Measurements from ENCODE around the gene TXNDC11. TPM values are rescaled to one million over a fixed set of nuclear protein-coding genes. Genes with fewer than 3 reads are reported as not detected.
A peak's percentile ranks its signal among the peaks of the same experiment; 100 is the strongest.

The TXNDC11 gene
- total RNA-seq, 1 experiment from 2014 or later = 31.0 TPM

DNA sequence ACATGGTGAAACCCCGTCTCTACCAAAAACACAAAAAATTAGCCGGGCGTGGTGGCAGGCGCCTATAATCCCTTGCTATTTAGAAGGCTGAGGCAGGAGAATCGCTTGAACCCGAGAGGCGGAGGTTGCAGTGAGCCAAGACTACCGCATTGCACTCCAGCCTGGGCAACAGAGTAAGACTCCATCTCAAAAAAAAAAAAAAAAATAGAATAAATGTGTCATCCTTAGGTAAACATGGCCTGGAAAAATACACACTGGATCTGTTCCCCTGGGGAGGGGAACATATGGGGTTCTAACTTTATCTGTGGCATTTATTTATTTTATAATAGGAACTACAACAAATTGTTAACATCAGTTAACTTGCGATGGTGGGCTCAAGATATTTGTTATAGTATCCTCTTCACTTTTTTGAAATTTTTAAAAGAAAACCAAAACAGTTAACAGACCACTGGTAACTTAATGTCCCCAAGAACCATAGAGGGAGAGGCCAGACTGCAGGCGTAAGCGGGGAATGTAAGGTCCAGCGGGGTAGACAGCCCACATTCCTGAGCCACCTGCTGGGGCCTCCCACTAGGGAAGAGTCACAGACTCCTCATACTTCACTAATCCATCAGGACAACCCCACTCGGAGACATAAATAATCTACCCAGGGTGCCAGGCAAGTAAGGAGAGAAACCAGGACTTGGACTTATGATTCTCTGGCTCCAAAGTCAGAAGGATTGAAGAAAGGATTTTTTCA lies 12.5 kb upstream of the TXNDC11 start:
- peak; percentile 5 for DNase-seq (ENCODE audit: low read depth)

- no peak for DNase-seq (ENCODE audit: low read depth)
Measured at GRCh38 chr16:11752856-11753255, 10.2 kb upstream of the TXNDC11 start.

DNA sequence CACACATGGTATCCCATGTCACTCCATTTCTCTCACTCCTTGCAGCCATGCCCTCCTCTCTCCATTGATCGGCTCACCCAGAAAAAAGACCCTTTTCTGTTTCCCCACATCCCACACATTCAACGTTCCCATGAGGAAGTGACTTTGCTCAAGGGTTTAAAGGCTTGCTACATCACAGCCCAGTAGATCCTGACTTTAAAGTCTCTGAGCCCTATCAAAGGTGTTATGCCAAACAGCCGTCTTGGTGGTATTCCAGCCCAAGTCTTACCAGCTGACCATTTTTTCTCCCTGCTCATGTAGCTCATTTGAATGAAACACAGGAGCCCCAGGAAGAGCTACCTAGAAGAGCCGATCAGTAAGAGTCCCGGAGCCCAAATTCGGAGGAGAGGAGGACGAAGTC lies 7.4 kb upstream of the TXNDC11 start:
- no peak for DNase-seq (ENCODE audit: low read depth)

- DNase-seq (ENCODE audit: low read depth) = no peak
Measured at GRCh38 chr16:11748404-11749254, 6.0 kb upstream of the TXNDC11 start.

- no peak for DNase-seq (ENCODE audit: low read depth)
Measured at GRCh38 chr16:11747949-11748403, 5.3 kb upstream of the TXNDC11 start.

DNA sequence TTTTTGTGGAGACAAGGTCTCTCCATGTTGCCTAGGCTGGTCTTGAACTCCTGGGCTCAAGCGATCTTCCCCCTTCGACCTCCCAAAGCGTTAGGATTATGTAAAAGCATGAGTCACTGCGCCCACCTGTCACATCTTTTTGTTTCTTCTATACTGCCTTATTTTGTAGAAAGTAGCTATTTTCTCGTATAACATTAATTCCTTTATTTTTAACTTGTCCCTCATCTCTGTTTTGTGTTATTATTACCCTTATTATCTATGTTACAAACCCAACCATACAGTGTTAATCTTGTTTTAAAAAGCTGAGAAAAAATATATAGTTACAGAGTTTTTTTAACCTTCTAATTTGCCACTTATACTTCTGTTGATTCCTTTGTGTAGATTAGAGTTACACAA lies 1.4 kb upstream of the TXNDC11 start:
- peak; percentile 19 for DNase-seq (ENCODE audit: low read depth)

DNA sequence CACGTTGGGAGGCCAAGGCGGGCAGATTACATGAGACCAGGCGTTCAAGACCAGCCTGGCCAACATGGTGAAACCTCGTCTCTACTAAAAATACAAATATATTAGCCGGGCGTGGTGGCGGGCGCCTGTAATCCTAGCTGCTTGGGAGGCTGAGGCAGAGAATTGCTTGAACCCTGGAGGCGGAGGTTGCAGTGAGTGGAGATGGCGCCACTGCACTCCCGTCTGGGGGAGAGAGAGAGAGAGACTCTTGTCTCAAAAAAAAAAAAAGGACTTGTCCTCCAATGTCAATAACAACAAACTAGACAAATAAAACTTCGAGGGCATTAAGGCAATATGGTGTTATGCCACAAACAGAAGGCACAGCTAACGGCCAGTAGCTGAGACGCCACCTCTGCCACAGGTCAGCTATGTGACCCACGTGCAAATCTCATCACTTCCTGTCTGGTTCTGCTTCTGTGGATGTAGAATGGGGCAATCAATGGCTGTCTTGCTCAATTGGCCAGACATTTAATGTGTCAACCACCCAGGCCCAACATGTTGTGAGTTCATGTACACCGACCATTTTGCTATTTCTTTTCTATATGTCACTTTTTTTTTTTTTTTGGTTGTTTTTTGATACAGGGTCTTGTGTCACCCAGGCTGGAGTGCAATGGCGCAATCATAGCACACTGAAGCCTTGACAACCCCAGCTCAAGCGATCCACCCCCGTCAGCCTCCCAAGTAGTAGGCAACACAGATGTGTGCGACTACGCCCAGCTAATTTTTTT lies 834 bp upstream of the TXNDC11 start:
- peak; percentile 17 for DNase-seq (ENCODE audit: low read depth)

GRCh38 chr16:11742093-11742535 lies 543 bp downstream of the TXNDC11 start:
- peak; percentile 18 for DNase-seq (ENCODE audit: low read depth)

GRCh38 chr16:11740567-11740966 lies 2.1 kb downstream of the TXNDC11 start:
- DNase-seq (ENCODE audit: low read depth) = no peak

GRCh38 chr16:11738742-11739544 lies 3.7 kb downstream of the TXNDC11 start:
- DNase-seq (ENCODE audit: low read depth) = no peak

GRCh38 chr16:11737713-11738112 lies 4.9 kb downstream of the TXNDC11 start:
- no peak for DNase-seq (ENCODE audit: low read depth)

DNA sequence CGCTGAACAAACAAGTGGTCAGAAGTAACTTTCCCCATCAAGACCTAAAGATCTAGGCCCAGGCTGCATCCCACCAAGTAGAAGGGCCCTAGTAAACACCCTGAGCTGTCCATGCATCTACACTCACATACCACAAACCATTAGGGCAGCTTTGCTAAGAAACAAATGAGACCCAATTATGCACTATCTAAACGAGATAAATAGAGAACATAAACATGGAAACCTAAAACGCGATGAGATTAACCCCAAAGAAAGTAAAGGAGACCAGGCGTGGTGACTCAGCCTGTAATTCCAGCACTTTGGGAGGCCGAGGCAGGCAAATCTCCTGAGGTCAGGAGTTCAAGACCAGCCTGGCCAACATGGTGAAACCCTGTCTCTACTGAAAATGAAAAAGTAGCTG lies 5.8 kb downstream of the TXNDC11 start:
- no peak for DNase-seq (ENCODE audit: low read depth)

GRCh38 chr16:11735787-11736186 lies 6.9 kb downstream of the TXNDC11 start:
- DNase-seq (ENCODE audit: low read depth) = no peak

GRCh38 chr16:11734653-11735043 lies 8.0 kb downstream of the TXNDC11 start:
- no peak for DNase-seq (ENCODE audit: low read depth)

- no peak for DNase-seq (ENCODE audit: low read depth)
Measured at GRCh38 chr16:11734025-11734652, 8.5 kb downstream of the TXNDC11 start.

DNA sequence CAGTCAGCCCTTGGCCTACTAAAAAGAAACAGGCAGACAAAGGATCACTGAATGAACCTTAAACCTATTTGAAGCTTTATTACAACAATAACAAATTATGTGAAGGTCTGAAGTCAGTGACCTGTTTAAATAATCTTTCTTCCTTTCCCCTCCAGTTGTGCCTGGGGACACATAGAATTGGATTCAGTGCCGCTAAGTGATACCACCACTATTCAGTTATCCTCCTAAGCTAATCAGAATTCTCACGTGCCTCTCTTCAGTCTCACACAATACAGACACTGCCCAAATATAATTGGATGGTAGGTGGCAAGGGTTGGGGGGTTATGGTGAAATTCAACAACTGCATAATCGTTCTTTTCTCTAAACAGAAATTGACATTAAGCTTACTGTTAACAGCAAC lies 11.4 kb downstream of the TXNDC11 start:
- no peak for DNase-seq (ENCODE audit: low read depth)

- DNase-seq (ENCODE audit: low read depth) = no peak
Measured at GRCh38 chr16:11729787-11730186, 12.9 kb downstream of the TXNDC11 start.

DNA sequence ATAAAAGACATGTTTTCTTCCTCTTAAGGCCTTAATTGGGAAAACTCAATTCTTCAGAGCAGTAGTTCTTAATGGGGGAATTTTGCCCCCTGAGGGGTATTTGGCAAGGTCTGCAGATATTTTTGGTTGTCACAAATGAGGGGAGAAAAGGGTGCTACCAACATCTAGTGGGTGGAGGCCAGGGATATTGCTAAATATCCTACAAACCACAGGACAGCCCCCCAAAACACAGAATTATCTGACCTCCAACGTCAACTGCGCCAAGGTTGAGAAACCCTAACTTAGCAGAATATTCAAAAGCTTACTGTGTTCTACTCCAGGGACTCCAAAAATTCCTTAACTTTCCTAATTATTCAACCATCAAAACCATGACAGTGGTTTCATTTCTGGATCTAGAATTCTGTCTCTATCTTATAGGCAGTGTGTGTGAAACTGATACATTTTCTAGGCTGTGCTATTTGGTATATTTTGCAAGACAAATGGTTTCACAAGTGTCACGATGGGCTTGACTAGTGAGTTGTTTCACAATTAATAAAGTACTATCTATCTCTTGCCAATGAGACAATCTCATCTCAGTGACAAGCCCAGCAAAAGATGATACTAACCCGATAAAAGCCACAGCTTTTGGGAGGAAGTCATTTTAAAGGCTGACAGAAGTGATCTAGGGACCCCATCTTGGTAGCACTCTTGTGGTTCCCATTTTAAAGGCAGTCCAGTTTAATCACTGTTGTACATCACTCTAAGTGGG lies 14.7 kb downstream of the TXNDC11 start:
- no peak for DNase-seq (ENCODE audit: low read depth)

DNA sequence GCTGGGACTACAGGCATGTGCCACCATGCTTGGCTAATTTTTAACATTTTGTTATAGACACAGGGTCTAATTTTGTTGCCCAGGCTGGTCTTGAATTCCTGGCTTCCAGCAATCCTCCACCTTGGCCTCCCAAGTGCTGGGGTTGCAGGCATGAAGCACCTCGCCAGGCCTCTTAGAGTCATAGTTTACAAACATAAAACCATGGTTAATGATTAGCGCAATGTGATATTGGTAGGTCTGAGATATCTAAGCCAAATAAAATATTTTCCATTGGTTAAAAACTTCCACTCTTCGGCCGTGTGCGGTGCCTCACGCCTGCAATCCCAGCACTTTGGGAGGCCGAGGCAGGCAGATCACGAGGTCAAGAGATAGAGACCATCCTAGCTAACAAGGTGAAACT lies 16.6 kb downstream of the TXNDC11 start:
- no peak for DNase-seq (ENCODE audit: low read depth)

- DNase-seq (ENCODE audit: low read depth) = no peak
Measured at GRCh38 chr16:11725457-11725856, 17.2 kb downstream of the TXNDC11 start.

Data from LHCN-M2 (cell line).